ENCODE measurements around the gene NSG1. TPM values are rescaled to one million over a fixed set of nuclear protein-coding genes. Genes with fewer than 3 reads are reported as not detected.

NSG1 gene
- total and polyA plus RNA-seq, 2 of the 8 experiments (the other 6 are each of a cell fraction or from before 2014, with no cell fraction given), result 35.7 to 61.4 TPM

DNA sequence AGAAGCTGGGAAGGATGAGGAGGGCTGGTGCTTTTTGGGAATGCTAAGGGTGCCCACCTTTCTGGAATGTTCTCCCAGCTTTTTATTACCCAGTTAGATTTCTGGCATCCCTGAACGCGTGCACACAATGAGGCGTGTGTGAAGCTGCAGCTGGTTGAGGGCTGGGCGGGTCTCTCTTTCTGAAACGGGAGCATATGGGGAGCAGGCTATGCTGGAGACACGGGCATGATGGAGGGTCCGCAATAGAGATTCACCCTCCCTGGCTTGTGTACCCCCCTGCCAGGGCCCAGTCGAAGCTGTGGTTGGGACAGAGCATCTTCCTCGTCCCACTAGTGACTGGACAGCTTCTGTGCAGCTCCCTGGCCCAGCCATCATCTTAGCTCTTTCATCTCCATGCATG, 8.5 kb downstream of the NSG1 start (continued):
- TF ChIP-seq JUND (IDR thresholded peaks at IDR 0.05; ENCODE audit: low read length) (no peak), PHF8 (conservative IDR thresholded peaks at IDR 0.05; ENCODE audit: low read depth, low read length) (no peak), BRCA1 (IDR thresholded peaks at IDR 0.05; ENCODE audit: low read depth, low read length) (no peak), TBP (IDR thresholded peaks at IDR 0.05; ENCODE audit: low read depth, low read length) (no peak), NRF1 (IDR thresholded peaks at IDR 0.05; ENCODE audit: low read depth, low read length) (no peak)
- TF ChIP-seq, protein P1, sequence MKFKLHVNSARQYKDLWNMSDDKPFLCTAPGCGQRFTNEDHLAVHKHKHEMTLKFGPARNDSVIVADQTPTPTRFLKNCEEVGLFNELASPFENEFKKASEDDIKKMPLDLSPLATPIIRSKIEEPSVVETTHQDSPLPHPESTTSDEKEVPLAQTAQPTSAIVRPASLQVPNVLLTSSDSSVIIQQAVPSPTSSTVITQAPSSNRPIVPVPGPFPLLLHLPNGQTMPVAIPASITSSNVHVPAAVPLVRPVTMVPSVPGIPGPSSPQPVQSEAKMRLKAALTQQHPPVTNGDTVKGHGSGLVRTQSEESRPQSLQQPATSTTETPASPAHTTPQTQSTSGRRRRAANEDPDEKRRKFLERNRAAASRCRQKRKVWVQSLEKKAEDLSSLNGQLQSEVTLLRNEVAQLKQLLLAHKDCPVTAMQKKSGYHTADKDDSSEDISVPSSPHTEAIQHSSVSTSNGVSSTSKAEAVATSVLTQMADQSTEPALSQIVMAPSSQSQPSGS (IDR thresholded peaks at IDR 0.05; ENCODE audit: low read length), result no peak

All from H1 (cell line).